GF-D8 (cell line): ENCODE measurements around the gene ANXA4.

Experiments
- DNase-seq: peaks from one replicate; lab custom pipeline; 2025; lab: John Stamatoyannopoulos, UW

ANXA4 gene

GRCh38 chr2:69846182-69847067 is 104.5 kb downstream of the ANXA4 start:
- no peak for DNase-seq

- DNase-seq: no peak
Observed at GRCh38 chr2:69847068-69847828, 105.3 kb downstream of the ANXA4 start.

GRCh38 chr2:69848186-69848790 is 106.4 kb downstream of the ANXA4 start:
- DNase-seq: no peak

- no peak for DNase-seq
Observed at GRCh38 chr2:69858261-69858660, 116.3 kb downstream of the ANXA4 start.

GRCh38 chr2:69863298-69863697 is 121.4 kb downstream of the ANXA4 start:
- DNase-seq: no peak
